Neural crest cell (in vitro differentiated cells): ENCODE measurements around the gene AFAP1. TPM values are rescaled to one million over a fixed set of nuclear protein-coding genes. Genes with fewer than 3 reads are reported as not detected.
"Not testable (repeated sequence)": the region's sequence is repeated elsewhere in the genome, so short reads cannot be mapped to it uniquely, and the experiment has no call there.

Experiments
- DNase-seq: peaks from one replicate; pipeline ENCODE4 v3.0.0; 2021; ENCODE audit warnings: low read depth, mixed read lengths, low spot score
- H3K27ac Mint-ChIP-seq: one replicate; pipeline ENCODE4 v1.8.0; 2021; ENCODE audit warnings: mild to moderate bottlenecking, mixed read lengths; ENCODE audit not compliant: unreplicated experiment
- H3K27me3 Mint-ChIP-seq: 2 replicates; pipeline ENCODE4 v1.8.0; 2021; ENCODE audit warnings: low read depth, mild to moderate bottlenecking, mixed read lengths
- H3K36me3 Mint-ChIP-seq: 2 replicates; pipeline ENCODE4 v1.8.0; 2021; ENCODE audit warnings: low read depth, mild to moderate bottlenecking, mixed read lengths
- H3K4me1 Mint-ChIP-seq: 2 replicates; pipeline ENCODE4 v1.8.0; 2021; ENCODE audit warnings: mixed read lengths
- H3K4me3 Mint-ChIP-seq: one replicate; pipeline ENCODE4 v1.8.0; 2021; ENCODE audit warnings: mild to moderate bottlenecking, mixed read lengths
- H3K9me3 Mint-ChIP-seq: 2 replicates; pipeline ENCODE4 v1.8.0; 2021; ENCODE audit warnings: mixed read lengths
- total RNA-seq: library from RNA; stranded (reverse); gene quantifications from 2 replicates; pipeline ENCODE4 v1.2.1, GENCODE V29; 2021
- TF ChIP-seq, protein P1 (sequence below): fragments of 200-600 bp; sonication (generic); conservative IDR thresholded peaks from 2 replicates; pipeline ENCODE4 v1.5.0; 2021; ENCODE audit warnings: antibody characterized with exemption, mild to moderate bottlenecking

Gene AFAP1
- total RNA-seq, 1 donor from 2014 or later = 28.1 TPM

DNA sequence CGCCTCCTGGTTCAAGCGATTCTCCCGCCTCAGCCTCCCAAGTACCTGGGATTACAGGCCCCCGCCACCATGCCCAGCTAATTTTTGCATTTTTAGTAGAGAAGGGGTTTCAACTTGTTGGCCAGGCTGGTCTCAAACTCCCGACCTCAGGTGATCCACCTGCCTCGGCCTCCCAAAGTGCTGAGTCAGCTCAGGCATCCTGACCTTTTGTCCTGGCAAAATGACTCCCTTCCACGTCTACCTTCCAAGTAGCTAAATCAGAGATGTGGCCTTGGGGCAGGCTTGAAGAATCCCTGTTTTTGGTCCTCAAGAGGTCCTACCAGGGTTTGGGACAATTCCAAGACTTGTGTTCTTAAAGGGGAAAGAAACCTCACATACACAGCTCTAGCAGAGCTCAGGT, 12.8 kb downstream of the AFAP1 start:
- no peaks in the 10 kb centered on the region for H3K27me3 Mint-ChIP-seq
- no peak for DNase-seq
- H3K9me3 Mint-ChIP-seq = peaks cover 6% of the 10 kb centered on the region
- H3K27ac Mint-ChIP-seq = no peak overlapping the region
- peaks cover 41% of the 10 kb centered on the region for H3K4me1 Mint-ChIP-seq
- H3K36me3 Mint-ChIP-seq = no peaks in the 10 kb centered on the region
- no peak overlapping the region for H3K4me3 Mint-ChIP-seq
- TF ChIP-seq, protein P1, sequence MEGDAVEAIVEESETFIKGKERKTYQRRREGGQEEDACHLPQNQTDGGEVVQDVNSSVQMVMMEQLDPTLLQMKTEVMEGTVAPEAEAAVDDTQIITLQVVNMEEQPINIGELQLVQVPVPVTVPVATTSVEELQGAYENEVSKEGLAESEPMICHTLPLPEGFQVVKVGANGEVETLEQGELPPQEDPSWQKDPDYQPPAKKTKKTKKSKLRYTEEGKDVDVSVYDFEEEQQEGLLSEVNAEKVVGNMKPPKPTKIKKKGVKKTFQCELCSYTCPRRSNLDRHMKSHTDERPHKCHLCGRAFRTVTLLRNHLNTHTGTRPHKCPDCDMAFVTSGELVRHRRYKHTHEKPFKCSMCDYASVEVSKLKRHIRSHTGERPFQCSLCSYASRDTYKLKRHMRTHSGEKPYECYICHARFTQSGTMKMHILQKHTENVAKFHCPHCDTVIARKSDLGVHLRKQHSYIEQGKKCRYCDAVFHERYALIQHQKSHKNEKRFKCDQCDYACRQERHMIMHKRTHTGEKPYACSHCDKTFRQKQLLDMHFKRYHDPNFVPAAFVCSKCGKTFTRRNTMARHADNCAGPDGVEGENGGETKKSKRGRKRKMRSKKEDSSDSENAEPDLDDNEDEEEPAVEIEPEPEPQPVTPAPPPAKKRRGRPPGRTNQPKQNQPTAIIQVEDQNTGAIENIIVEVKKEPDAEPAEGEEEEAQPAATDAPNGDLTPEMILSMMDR = no peak

DNA sequence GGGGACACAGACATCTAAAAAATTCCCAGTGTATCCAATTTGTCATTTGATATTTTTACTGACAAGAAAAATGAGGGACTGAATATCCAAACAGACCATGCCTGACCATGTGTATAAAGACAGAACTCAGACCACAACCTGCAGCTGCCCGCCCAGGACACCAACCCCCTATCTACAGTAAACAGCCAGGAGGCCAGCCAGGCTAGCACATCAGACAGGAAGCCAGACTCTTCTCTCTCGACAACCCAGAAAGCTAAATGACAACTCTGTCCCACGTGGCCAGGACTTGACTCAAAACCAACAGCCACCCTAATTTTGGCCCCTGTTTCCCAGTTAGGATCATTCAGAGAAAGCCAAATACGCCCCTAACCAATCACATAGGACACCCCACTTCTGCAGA, 15.1 kb downstream of the AFAP1 start:
- Mint-ChIP-seq H3K27ac (peak overlapping the region; percentile 70), H3K4me3 (no peak overlapping the region), H3K36me3 (no peaks in the 10 kb centered on the region), H3K9me3 (peaks cover 6% of the 10 kb centered on the region), H3K4me1 (peaks cover 27% of the 10 kb centered on the region), H3K27me3 (no peaks in the 10 kb centered on the region)
- no peak for DNase-seq
- TF ChIP-seq, protein P1 = no peak

DNA sequence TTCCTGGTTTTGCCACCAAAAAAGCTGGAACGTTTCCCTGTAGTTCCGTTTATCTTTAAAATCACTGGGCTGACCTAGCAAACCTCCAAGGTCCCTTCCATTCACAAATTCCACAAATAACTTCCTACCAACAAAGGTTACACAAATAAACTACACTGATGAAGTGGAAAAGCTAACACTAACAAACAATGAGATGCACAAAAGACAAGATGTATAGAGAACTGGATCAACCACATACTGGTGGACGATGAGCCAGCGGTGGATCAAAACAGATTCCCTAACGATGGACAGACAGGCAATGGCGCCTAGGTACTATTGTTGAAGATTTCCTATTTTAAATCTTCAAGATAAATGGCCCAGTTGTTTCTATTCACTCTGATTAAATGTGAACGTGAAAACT, 15.5 kb downstream of the AFAP1 start:
- Mint-ChIP-seq H3K4me3 (no peak overlapping the region), H3K4me1 (peaks cover 23% of the 10 kb centered on the region), H3K27me3 (no peaks in the 10 kb centered on the region), H3K27ac (peak overlapping the region; percentile 70), H3K9me3 (peaks cover 6% of the 10 kb centered on the region), H3K36me3 (no peaks in the 10 kb centered on the region)
- TF ChIP-seq, protein P1 = no peak
- DNase-seq = no peak

DNA sequence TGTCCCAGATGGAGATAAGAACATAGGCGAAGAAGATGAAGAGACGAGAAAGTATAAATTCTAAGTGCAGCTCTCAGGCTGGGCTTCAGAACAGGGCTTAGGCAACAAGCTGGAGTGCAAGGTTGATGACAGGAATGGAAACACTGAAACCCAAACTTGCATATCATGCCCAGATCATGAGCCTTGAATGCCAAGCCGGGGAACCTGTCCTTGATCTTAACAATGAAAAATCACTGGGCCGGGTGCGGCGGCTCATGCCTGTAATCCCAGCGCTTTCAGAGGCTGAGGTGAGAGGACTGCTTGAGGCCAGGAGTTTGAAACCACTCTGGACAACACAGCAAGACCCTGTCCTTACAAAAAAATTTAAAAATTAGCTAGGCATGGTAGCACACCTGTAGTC, 17.2 kb downstream of the AFAP1 start:
- TF ChIP-seq, protein P1 = no peak
- Mint-ChIP-seq H3K4me3 (no peak overlapping the region), H3K27ac (no peak overlapping the region), H3K36me3 (no peaks in the 10 kb centered on the region), H3K9me3 (peaks cover 6% of the 10 kb centered on the region), H3K27me3 (no peaks in the 10 kb centered on the region), H3K4me1 (peaks cover 16% of the 10 kb centered on the region)
- DNase-seq = no peak

DNA sequence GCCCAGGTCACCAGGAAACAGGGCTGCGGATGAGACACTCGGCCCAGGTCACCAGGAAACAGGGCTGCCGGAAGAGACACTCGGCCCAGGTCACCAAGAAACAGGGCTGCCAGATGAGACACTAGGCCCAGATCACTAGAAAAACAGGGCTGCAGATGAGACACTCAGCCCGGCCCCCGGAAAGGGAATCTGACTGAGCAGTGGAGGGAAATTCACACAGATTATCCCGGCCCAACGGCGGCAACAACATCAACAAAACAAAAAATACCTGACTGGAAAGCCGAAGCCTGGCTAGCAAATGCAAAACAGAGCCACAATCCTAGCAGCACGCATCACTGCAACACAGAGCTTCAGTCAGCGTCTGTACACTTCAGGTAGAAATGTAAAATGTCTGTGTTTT, 20.7 kb downstream of the AFAP1 start:
- Mint-ChIP-seq H3K4me3 (no peak overlapping the region), H3K27ac (no peak overlapping the region), H3K36me3 (no peaks in the 10 kb centered on the region), H3K27me3 (no peaks in the 10 kb centered on the region), H3K9me3 (no peaks in the 10 kb centered on the region), H3K4me1 (peaks cover 4% of the 10 kb centered on the region)
- TF ChIP-seq, protein P1 = no peak
- no peak for DNase-seq

DNA sequence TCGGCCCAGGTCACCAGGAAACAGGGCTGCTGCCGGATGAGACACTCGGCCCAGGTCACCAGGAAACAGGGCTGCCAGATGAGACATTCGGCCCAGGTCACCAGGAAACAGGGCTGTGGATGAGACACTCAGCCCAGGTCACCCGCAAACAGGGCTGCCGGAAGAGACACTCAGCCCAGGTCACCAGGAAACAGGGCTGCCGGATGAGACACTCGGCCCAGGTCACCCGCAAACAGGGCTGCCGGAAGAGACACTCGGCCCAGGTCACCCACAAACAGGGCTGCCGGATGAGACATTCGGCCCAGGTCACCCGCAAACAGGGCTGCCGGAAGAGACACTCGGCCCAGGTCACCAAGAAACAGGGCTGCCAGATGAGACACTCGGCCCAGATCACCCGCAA, 21.5 kb downstream of the AFAP1 start:
- DNase-seq, H3K9me3 Mint-ChIP-seq, H3K36me3 Mint-ChIP-seq, H3K4me3 Mint-ChIP-seq, H3K27me3 Mint-ChIP-seq, H3K4me1 Mint-ChIP-seq: not testable (repeated sequence)
- peak overlapping the region; percentile 5 for H3K27ac Mint-ChIP-seq
